ENCODE data around the gene IQSEC2. TPM values are rescaled to one million over a fixed set of nuclear protein-coding genes. Genes with fewer than 3 reads are reported as not detected.
A peak's percentile ranks its signal among the peaks of the same experiment; 100 is the strongest.

The IQSEC2 gene
- total and polyA plus RNA-seq, 2 of the 13 experiments (the other 11 are each of a cell fraction or from before 2014, with no cell fraction given) = 0.13 to 0.21 TPM

- H3K79me2 ChIP-seq (ENCODE audit: insufficient read depth, low read length) = no peaks in the 10 kb centered on the region
- H3K27me3 ChIP-seq (ENCODE audit: control insufficient read depth in 1 of 2, insufficient read depth in 2 of 2, low read length in 2 of 2) = no peaks in the 10 kb centered on the region
- no peak for DNase-seq (ENCODE audit: low spot score)
- TF ChIP-seq ZFP82 (CRISPR knock-in tag; IDR thresholded peaks at IDR 0.05; ENCODE audit: borderline replicate concordance) (no peak), ARHGAP35 (CRISPR knock-in tag; IDR thresholded peaks at IDR 0.05; ENCODE audit: borderline replicate concordance) (no peak), ZNF883 (CRISPR knock-in tag; IDR thresholded peaks at IDR 0.05; ENCODE audit: not compliant biosample characterization) (no peak), KDM4B (CRISPR knock-in tag; IDR thresholded peaks at IDR 0.05) (no peak), RFX3 (CRISPR knock-in tag; IDR thresholded peaks at IDR 0.05) (peak; percentile 29; the same call in 1 of the 2 replicates)
- H3K4me1 ChIP-seq (ENCODE audit: insufficient read depth, low read length) = peaks cover 10% of the 10 kb centered on the region; the same call in 1 of the 2 replicates
- no peak for FAIRE-seq
- ChIA-PET POLR2A (no interaction called here), CTCF (ENCODE audit: low intra/inter-chr PET ratio, low total read pairs) (no interaction called here)
- no TSS peak for BruUV-seq (replicated peaks)
- no peak overlapping the region for H3K4me2 ChIP-seq (ENCODE audit: low read depth, low read length)
- no peak overlapping the region for H3K9ac ChIP-seq (ENCODE audit: insufficient read depth, low read depth, low read length)
- ATAC-seq = no peak
- intact Hi-C loops (cut with micrococcal nuclease; ENCODE audit: unreplicated experiment) (no loop called here), in situ Hi-C loops (cut with HindIII; ENCODE audit: extremely low pct_ligation_motif_present, low pct_unique_long_range_greater_than_20kb) (no loop called here)
- WGBS (ENCODE audit: low lambda C conversion rate) = 32% methylated on average over 6 of the region's 8 CpGs
- no peak overlapping the region for H3K27ac ChIP-seq (ENCODE audit: extremely low read length, insufficient read depth, low read length)
- no peaks in the 10 kb centered on the region for H3K36me3 ChIP-seq (replicated peaks in 1 of 2; ENCODE audit: control insufficient read depth in 1 of 2, insufficient read depth in 2 of 2, low read length in 2 of 2)
- H2AFZ ChIP-seq (ENCODE audit: low read length) = no peak overlapping the region
- no peaks in the 10 kb centered on the region for H3K9me3 ChIP-seq (ENCODE audit: low read length)
- no peaks in the 10 kb centered on the region for H4K20me1 ChIP-seq (ENCODE audit: insufficient read depth, low read length)
- no peak overlapping the region for H3K4me3 ChIP-seq (replicated peaks in 1 of 3; ENCODE audit: insufficient read depth in 1 of 3, low read depth in 2 of 3, low read length in 3 of 3)
These were observed 6.8 kb upstream of the IQSEC2 start for GRCh38 chrX:53288189-53288588.

- Histone ChIP-seq H3K27ac (ENCODE audit: extremely low read length, insufficient read depth, low read length) (no peak overlapping the region), H3K79me2 (ENCODE audit: insufficient read depth, low read length) (no peaks in the 10 kb centered on the region), H3K4me2 (ENCODE audit: low read depth, low read length) (peak overlapping the region; percentile 47), H3K27me3 (ENCODE audit: control insufficient read depth in 1 of 2, insufficient read depth in 2 of 2, low read length in 2 of 2) (no peaks in the 10 kb centered on the region), H3K9me3 (ENCODE audit: low read length) (no peaks in the 10 kb centered on the region), H2AFZ (ENCODE audit: low read length) (no peak overlapping the region), H3K9ac (ENCODE audit: insufficient read depth, low read depth, low read length) (no peak overlapping the region), H3K36me3 (replicated peaks in 1 of 2; ENCODE audit: control insufficient read depth in 1 of 2, insufficient read depth in 2 of 2, low read length in 2 of 2) (no peaks in the 10 kb centered on the region), H4K20me1 (ENCODE audit: insufficient read depth, low read length) (no peaks in the 10 kb centered on the region), H3K4me1 (ENCODE audit: insufficient read depth, low read length) (peaks cover 10% of the 10 kb centered on the region; the same call in 1 of the 2 replicates), H3K4me3 (replicated peaks in 1 of 3; ENCODE audit: insufficient read depth in 1 of 3, low read depth in 2 of 3, low read length in 3 of 3) (peak overlapping the region in 1 of 3 experiments; percentile 23; a peak in 1 of 6 replicates)
- in situ Hi-C loops (cut with HindIII; ENCODE audit: extremely low pct_ligation_motif_present, low pct_unique_long_range_greater_than_20kb) = no loop called here
- no peak for DNase-seq (ENCODE audit: low spot score)
- no TSS peak for BruUV-seq (replicated peaks)
- ChIA-PET POLR2A (no interaction called here), CTCF (ENCODE audit: low intra/inter-chr PET ratio, low total read pairs) (no interaction called here)
- WGBS (ENCODE audit: low lambda C conversion rate) = 0% methylated on average over 5 of the region's 11 CpGs
- intact Hi-C loops (cut with micrococcal nuclease; ENCODE audit: unreplicated experiment) = no loop called here
- ATAC-seq = peak; percentile 84
- no peak for FAIRE-seq
- no peak for TF ChIP-seq ZSCAN5A (CRISPR knock-in tag; IDR thresholded peaks at IDR 0.05; ENCODE audit: borderline replicate concordance)
- TF ChIP-seq ZNF33A (CRISPR knock-in tag; IDR thresholded peaks at IDR 0.05; ENCODE audit: borderline replicate concordance) = no peak
- no peak for TF ChIP-seq HMGA1 (CRISPR knock-in tag; conservative IDR thresholded peaks at IDR 0.05)
- TF ChIP-seq ZZZ3 (CRISPR knock-in tag; IDR thresholded peaks at IDR 0.05; ENCODE audit: borderline replicate concordance) = no peak
- no peak for TF ChIP-seq CREB1 (IDR thresholded peaks at IDR 0.05)
- no peak for TF ChIP-seq CREB1 (CRISPR knock-in tag; IDR thresholded peaks at IDR 0.05)
These were observed 6.2 kb upstream of the IQSEC2 start for GRCh38 chrX:53287493-53288138.
